ENCODE results near the gene APOBEC3F.

DNA sequence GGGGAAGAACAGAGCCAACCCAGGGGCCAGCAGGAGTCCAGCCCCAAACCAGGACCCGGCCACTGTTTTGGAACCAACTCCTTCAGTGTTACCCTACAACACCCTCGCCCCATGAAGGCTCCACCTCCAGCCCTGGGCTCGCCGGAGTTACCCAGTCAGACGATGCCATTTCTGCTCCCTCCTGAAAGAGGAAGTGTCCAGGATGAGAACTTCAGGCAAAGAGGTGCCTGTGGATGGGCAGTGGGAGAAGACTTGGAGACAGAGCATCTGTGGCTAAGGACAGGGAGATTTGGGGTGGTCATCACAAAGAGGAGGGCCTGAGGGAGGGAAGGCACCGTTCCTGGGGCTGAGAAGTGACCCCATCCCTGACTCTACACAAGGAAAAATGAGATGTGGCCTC is 44.6 kb upstream of the APOBEC3F start:
- TF ChIP-seq, protein P1, sequence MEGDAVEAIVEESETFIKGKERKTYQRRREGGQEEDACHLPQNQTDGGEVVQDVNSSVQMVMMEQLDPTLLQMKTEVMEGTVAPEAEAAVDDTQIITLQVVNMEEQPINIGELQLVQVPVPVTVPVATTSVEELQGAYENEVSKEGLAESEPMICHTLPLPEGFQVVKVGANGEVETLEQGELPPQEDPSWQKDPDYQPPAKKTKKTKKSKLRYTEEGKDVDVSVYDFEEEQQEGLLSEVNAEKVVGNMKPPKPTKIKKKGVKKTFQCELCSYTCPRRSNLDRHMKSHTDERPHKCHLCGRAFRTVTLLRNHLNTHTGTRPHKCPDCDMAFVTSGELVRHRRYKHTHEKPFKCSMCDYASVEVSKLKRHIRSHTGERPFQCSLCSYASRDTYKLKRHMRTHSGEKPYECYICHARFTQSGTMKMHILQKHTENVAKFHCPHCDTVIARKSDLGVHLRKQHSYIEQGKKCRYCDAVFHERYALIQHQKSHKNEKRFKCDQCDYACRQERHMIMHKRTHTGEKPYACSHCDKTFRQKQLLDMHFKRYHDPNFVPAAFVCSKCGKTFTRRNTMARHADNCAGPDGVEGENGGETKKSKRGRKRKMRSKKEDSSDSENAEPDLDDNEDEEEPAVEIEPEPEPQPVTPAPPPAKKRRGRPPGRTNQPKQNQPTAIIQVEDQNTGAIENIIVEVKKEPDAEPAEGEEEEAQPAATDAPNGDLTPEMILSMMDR (IDR thresholded peaks at IDR 0.05; ENCODE audit: insufficient read depth, low read length, poor library complexity, severe bottlenecking), result no peak
- no peak for TF ChIP-seq EZH2phosphoT487 (conservative IDR thresholded peaks at IDR 0.05; ENCODE audit: low read length)
